ENCODE results near the gene HSF2BP. TPM values are rescaled to one million over a fixed set of nuclear protein-coding genes. Genes with fewer than 3 reads are reported as not detected.

HSF2BP gene
- total RNA-seq, 3 donors from 2014 or later: 0.32 to 1.8 (median 1.3) TPM

- Histone ChIP-seq H3K27me3 (no peaks in the 10 kb centered on the region), H3K36me3 (no peaks in the 10 kb centered on the region), H3K4me1 (peaks cover 0 to 5% of the 10 kb centered on the region in 2 donors), H3K9me3 (no peaks in the 10 kb centered on the region), H3K4me3 (no peak overlapping the region), H3K27ac (peak overlapping the region; percentile 76 to 84)
- TF ChIP-seq POLR2A (IDR thresholded peaks at IDR 0.05) (no peak), CTCF (IDR thresholded peaks at IDR 0.05) (no peak), POLR2AphosphoS5 (IDR thresholded peaks at IDR 0.05) (no peak)
- intact Hi-C loops (cut with DNase I; ENCODE audit: low total_unique reads): no loop called here
- no peak for DNase-seq (ENCODE audit: low spot score in 2 of 2)
Observed at GRCh38 chr21:43603641-43604504, 55.4 kb downstream of the HSF2BP start.

GRCh38 chr21:43603233-43603626 lies 56.1 kb downstream of the HSF2BP start:
- no peaks in the 10 kb centered on the region for H3K9me3 ChIP-seq
- no peaks in the 10 kb centered on the region for H3K36me3 ChIP-seq
- peak overlapping the region; percentile 76 to 84 for H3K27ac ChIP-seq
- intact Hi-C loops (cut with DNase I; ENCODE audit: low total_unique reads): no loop called here
- no peak overlapping the region for H3K4me3 ChIP-seq
- no peak for TF ChIP-seq POLR2A (IDR thresholded peaks at IDR 0.05)
- no peak for TF ChIP-seq CTCF (IDR thresholded peaks at IDR 0.05)
- TF ChIP-seq POLR2AphosphoS5 (IDR thresholded peaks at IDR 0.05): no peak
- no peaks in the 10 kb centered on the region for H3K27me3 ChIP-seq
- peaks cover 0 to 5% of the 10 kb centered on the region in 2 donors for H3K4me1 ChIP-seq
- no peak for DNase-seq (ENCODE audit: low spot score in 2 of 2)

DNA sequence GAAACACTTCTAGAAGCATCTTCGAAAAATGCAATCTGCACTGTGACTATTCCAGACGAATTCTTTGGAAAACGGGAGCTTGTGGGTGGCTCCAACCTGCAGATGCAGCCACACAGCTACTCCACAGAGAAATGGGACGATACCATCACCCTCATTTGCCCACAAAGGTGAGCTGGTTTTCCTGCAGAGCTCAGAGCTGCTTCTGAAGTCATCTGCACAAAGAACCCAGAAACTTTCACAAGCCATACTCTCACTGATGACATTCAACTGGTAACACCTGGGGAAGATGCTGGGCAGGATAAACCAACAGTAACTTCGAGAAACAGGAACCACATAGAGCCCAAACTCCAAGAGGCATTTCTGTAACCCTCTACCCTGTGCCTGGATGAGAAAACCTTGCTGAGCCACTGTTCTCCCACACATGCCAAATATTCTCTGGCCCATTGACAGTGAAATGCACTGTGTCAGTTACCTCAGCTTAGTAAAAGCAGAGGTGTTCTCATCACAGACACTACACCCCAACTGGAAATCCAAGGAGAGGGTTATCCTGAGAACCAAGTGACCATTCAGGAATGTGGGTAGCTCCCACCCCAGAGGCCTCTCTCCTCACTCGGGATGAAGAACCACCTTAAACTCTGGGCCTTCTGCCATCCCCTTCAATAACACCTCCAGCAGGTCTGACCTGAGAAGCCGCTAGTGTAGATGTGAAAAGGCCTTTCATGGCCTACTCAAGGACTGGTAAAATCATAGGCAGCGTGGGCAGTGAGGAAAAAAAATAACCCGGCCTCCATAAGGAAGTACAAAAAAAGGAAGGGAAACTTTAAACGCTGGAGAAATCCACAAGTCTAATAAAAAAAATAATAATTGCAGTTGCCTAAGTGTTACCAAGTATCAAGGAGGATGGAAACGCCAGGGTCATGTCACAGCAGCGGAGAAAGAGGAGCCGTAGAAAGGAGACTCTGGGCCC lies 56.7 kb downstream of the HSF2BP start:
- Histone ChIP-seq H3K27ac (peak overlapping the region; percentile 76 to 84), H3K36me3 (no peaks in the 10 kb centered on the region), H3K27me3 (no peaks in the 10 kb centered on the region), H3K4me3 (no peak overlapping the region), H3K9me3 (no peaks in the 10 kb centered on the region), H3K4me1 (peaks cover 0 to 5% of the 10 kb centered on the region in 2 donors)
- intact Hi-C loops (cut with DNase I; ENCODE audit: low total_unique reads): no loop called here
- DNase-seq (ENCODE audit: low spot score in 2 of 2): no peak
- TF ChIP-seq POLR2A (IDR thresholded peaks at IDR 0.05): no peak
- no peak for TF ChIP-seq CTCF (IDR thresholded peaks at IDR 0.05)
- TF ChIP-seq POLR2AphosphoS5 (IDR thresholded peaks at IDR 0.05): no peak

DNA sequence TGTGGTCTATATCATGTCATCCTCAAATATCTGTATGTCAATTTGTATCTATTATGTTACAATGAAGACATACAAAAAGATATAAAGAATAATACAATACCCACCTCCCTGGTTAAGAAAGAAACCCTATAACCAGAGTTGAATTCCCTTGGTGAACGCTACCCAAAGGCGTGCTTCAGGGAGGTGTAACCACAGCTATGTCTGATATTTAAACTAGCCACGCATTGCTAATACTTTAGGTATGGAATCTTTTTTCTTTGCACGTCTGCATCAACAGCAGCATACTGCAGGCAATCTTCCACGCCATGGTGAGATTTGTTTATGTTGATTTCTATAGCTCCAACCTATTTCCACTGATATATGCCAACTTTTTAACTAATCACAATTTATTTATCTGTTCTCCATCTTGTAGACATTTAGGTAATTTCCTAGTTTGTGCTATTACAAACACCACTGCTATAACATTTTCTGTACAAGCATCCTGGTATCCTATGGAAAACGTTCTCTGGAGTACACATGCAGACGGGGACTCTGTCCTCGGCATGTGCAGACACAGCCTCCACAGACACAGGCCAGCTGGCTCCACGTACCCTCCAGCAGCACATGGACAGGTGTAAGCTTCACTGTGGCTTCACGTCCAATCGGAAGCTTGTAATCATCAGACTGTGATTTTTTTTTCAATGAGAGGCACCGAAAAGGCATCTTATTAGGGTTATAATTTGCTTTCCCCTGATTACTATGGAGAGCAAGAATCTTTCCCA lies 58.5 kb downstream of the HSF2BP start:
- Histone ChIP-seq H3K4me3 (no peak overlapping the region), H3K27ac (no peak overlapping the region), H3K27me3 (no peaks in the 10 kb centered on the region), H3K9me3 (no peaks in the 10 kb centered on the region), H3K4me1 (peaks cover 0 to 5% of the 10 kb centered on the region in 2 donors), H3K36me3 (no peaks in the 10 kb centered on the region)
- no peak for TF ChIP-seq POLR2AphosphoS5 (IDR thresholded peaks at IDR 0.05)
- TF ChIP-seq POLR2A (IDR thresholded peaks at IDR 0.05): no peak
- no peak for DNase-seq (ENCODE audit: low spot score in 2 of 2)
- intact Hi-C loops (cut with DNase I; ENCODE audit: low total_unique reads): no loop called here

DNA sequence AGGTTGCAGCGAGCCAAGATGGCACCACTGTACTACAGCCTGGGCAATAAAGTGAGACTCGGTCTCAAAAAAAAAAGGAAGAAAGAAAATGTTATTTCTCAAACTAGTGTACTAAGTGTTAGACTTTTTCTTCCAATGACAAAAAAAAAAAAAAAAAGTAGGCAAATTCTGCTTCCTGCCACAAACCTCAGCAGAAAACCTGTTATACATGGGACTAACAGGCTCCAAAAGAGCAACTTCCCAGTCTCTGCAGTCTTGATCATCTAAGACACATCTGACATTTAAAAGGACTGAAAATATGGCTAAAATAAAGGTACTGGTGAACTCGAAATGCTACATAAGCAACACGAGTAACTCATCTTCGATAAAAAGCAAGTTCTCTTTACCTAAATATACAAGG lies 59.6 kb downstream of the HSF2BP start:
- H3K9me3 ChIP-seq: no peaks in the 10 kb centered on the region
- no peak for DNase-seq (ENCODE audit: low spot score in 2 of 2)
- peaks cover 0 to 5% of the 10 kb centered on the region in 2 donors for H3K4me1 ChIP-seq
- H3K27me3 ChIP-seq: no peaks in the 10 kb centered on the region
- intact Hi-C loops (cut with DNase I; ENCODE audit: low total_unique reads): no loop called here
- H3K4me3 ChIP-seq: no peak overlapping the region
- no peak for TF ChIP-seq POLR2AphosphoS5 (IDR thresholded peaks at IDR 0.05)
- TF ChIP-seq POLR2A (IDR thresholded peaks at IDR 0.05): no peak
- no peak for TF ChIP-seq CTCF (IDR thresholded peaks at IDR 0.05)
- no peak overlapping the region for H3K27ac ChIP-seq
- H3K36me3 ChIP-seq: no peaks in the 10 kb centered on the region

Data from breast epithelium (tissue), 4 donors.